Uterus (tissue), 4 donors: ENCODE measurements around the gene DDX51. TPM values are rescaled to one million over a fixed set of nuclear protein-coding genes. Genes with fewer than 3 reads are reported as not detected.

Experiments
- DNase-seq, 2 donors: peaks; one replicate each; pipeline ENCODE4 v3.0.0-alpha.2; 2019 to 2020
- H3K27ac ChIP-seq, 2 donors: fragments of 200-600 bp; sonication (generic); 1 replicate in 1 of 2; 2 replicates in 1 of 2; pipeline ENCODE4 v1.5.1; 2016 to 2018
- H3K27me3 ChIP-seq, 2 donors: fragments of 200-600 bp; sonication (generic); one replicate each; pipeline ENCODE4 v1.5.1; 2018 to 2019; ENCODE audit warnings: control low read depth in 1 of 2
- H3K36me3 ChIP-seq, 2 donors: fragments of 200-600 bp; sonication (generic); one replicate each; pipeline ENCODE4 v1.5.1; 2019; ENCODE audit warnings: control low read depth in 1 of 2
- H3K4me1 ChIP-seq, 2 donors: fragments of 200-600 bp; sonication (generic); one replicate each; pipeline ENCODE4 v1.5.1; 2018 to 2019; ENCODE audit warnings: control low read depth in 1 of 2
- H3K4me3 ChIP-seq, 2 donors: fragments of 200-600 bp; sonication (generic); 1 replicate in 1 of 2; 2 replicates in 1 of 2; pipeline ENCODE4 v1.5.1; 2018 to 2019; ENCODE audit warnings: mild to moderate bottlenecking in 1 of 2
- H3K9me3 ChIP-seq, 2 donors: fragments of 200-600 bp; sonication (generic); one replicate each; pipeline ENCODE4 v1.5.1; 2019; ENCODE audit warnings: control low read depth in 1 of 2
- CTCF ChIP-seq, 4 experiments: fragments of 200-600 bp in 2 of 4; fragments of 450-650 bp in 2 of 4; sonication (generic) in 2 of 4; IDR thresholded peaks; one replicate each; pipeline ENCODE4 v1.5.1; 2016 to 2019; ENCODE audit warnings: antibody characterized with exemption in 4 of 4, mild to moderate bottlenecking in 2 of 4, moderate library complexity in 1 of 4
- POLR2A ChIP-seq, 2 donors: fragments of 450-650 bp; IDR thresholded peaks; one replicate each; pipeline ENCODE4 v1.6.1; 2016; ENCODE audit warnings: antibody characterized with exemption in 2 of 2, mild to moderate bottlenecking in 1 of 2, moderate library complexity in 1 of 2
- intact Hi-C: fragments of 100-400 bp; cut with DNase I; formaldehyde crosslinking; loops from one replicate; pipeline ENCODE4 v1.15.1; 2023; ENCODE audit warnings: low total_unique reads
- total RNA-seq, 4 donors: library from RNA; depleted of rRNA in 3 of 4; stranded (reverse); fragments of >200 nt in 3 of 4; gene quantifications; one replicate each; pipeline versions ENCODE4 v1.1.0 to v1.2.4, GENCODE V29; 2014 to 2023
- donor health status: DM: yes; HTN: yes; CAD: no.

The DDX51 gene
- total RNA-seq, 4 donors from 2014 or later = 7.9 to 53.3 (median 16.6) TPM

GRCh38 chr12:132174839-132175490 is 30.8 kb upstream of the DDX51 start:
- Histone ChIP-seq H3K4me1 (no peaks in the 10 kb centered on the region), H3K9me3 (no peaks in the 10 kb centered on the region), H3K4me3 (no peak overlapping the region), H3K36me3 (no peaks in the 10 kb centered on the region), H3K27me3 (peaks cover 0 to 49% of the 10 kb centered on the region in 2 donors), H3K27ac (no peak overlapping the region)
- DNase-seq = no peak
- intact Hi-C loops = no loop called here
- TF ChIP-seq CTCF (IDR thresholded peaks at IDR 0.05) (no peak), POLR2A (IDR thresholded peaks at IDR 0.05) (no peak)

- no peak overlapping the region for H3K4me3 ChIP-seq
- H3K36me3 ChIP-seq = no peaks in the 10 kb centered on the region
- H3K27ac ChIP-seq = no peak overlapping the region
- no peaks in the 10 kb centered on the region for H3K9me3 ChIP-seq
- TF ChIP-seq CTCF (IDR thresholded peaks at IDR 0.05) = no peak
- TF ChIP-seq POLR2A (IDR thresholded peaks at IDR 0.05) = no peak
- H3K4me1 ChIP-seq = no peaks in the 10 kb centered on the region
- H3K27me3 ChIP-seq = peaks cover 0 to 50% of the 10 kb centered on the region in 2 donors
- no peak for DNase-seq
- intact Hi-C loops = no loop called here
Measured at GRCh38 chr12:132174015-132174838, 30.1 kb upstream of the DDX51 start.

- no peaks in the 10 kb centered on the region for H3K9me3 ChIP-seq
- TF ChIP-seq CTCF (IDR thresholded peaks at IDR 0.05) (no peak), POLR2A (IDR thresholded peaks at IDR 0.05) (no peak)
- intact Hi-C loops = no loop called here
- no peak overlapping the region for H3K27ac ChIP-seq
- no peak for DNase-seq
- no peak overlapping the region for H3K4me3 ChIP-seq
- no peaks in the 10 kb centered on the region for H3K4me1 ChIP-seq
- H3K27me3 ChIP-seq = peaks cover 0 to 41% of the 10 kb centered on the region in 2 donors
- H3K36me3 ChIP-seq = no peaks in the 10 kb centered on the region
Measured at GRCh38 chr12:132173135-132174014, 29.3 kb upstream of the DDX51 start.

DNA sequence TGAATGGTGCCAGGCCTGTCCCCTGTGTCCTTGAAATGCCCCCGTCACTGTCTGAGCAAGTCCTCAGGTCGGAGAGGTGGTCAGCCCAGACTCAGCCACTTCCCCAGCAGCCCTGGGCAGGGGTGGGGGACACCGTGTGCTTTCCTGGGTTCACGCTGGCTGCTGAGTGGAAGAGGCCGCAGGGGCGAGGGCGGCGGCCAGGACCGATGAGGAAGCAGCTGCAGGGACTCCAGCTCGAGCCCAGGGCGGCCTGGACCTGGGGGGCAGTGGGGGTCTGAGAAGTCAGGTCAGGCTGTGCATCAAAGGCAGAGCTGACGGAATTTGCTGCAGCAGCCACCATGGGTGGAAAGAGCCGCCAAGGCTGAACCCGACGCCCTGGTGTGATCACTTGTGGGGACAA is 28.5 kb upstream of the DDX51 start:
- H3K4me3 ChIP-seq = no peak overlapping the region
- peaks cover 0 to 39% of the 10 kb centered on the region in 2 donors for H3K27me3 ChIP-seq
- H3K27ac ChIP-seq = no peak overlapping the region
- H3K36me3 ChIP-seq = no peaks in the 10 kb centered on the region
- intact Hi-C loops = no loop called here
- H3K4me1 ChIP-seq = no peaks in the 10 kb centered on the region
- no peak for TF ChIP-seq CTCF (IDR thresholded peaks at IDR 0.05)
- no peak for TF ChIP-seq POLR2A (IDR thresholded peaks at IDR 0.05)
- H3K9me3 ChIP-seq = no peaks in the 10 kb centered on the region
- no peak for DNase-seq
